Measurements from ENCODE around the gene GSG1L.

DNA sequence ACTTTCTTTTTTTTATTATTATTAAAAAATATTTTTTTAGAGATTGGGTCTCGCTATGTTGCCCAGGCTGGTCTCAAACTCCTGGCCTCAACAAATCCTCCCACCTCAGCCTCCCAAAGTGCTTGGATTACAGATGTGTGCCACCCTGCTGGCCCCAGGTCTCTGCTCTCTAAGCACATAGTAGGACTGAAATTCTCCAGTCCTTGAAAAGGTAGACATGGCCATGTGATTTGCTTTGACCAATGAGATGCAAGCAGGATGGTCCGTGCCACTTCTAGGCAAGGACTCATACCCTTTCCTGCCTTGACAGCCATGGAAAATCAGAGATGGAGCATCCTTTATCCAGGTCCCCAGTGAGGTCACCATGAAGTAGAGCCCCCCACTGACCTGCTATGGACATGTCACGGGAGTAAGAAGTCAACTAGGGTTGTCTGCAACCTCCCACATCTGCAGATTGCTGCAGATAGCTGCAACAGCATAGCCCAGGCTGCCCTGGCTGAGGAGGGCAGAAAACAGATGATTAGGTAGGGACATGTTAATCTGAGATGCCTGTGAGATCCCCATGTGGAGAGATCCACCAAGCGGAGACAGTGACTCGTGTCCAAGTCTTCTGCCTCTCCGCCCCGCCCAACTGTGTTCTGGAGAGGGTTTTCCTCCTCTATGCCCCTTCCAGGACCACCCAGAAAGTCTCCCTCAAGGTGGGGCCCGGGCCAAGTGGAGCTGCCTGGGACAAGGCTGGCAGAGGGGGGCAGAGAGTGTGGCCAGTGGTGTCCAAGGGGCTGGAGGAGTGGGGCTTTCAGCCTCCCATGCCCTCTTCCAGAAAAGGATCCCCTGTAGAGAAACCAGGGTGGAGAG, 11.0 kb downstream of the GSG1L start:
- TF ChIP-seq, protein P1, sequence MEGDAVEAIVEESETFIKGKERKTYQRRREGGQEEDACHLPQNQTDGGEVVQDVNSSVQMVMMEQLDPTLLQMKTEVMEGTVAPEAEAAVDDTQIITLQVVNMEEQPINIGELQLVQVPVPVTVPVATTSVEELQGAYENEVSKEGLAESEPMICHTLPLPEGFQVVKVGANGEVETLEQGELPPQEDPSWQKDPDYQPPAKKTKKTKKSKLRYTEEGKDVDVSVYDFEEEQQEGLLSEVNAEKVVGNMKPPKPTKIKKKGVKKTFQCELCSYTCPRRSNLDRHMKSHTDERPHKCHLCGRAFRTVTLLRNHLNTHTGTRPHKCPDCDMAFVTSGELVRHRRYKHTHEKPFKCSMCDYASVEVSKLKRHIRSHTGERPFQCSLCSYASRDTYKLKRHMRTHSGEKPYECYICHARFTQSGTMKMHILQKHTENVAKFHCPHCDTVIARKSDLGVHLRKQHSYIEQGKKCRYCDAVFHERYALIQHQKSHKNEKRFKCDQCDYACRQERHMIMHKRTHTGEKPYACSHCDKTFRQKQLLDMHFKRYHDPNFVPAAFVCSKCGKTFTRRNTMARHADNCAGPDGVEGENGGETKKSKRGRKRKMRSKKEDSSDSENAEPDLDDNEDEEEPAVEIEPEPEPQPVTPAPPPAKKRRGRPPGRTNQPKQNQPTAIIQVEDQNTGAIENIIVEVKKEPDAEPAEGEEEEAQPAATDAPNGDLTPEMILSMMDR (IDR thresholded peaks at IDR 0.05; ENCODE audit: poor library complexity), result no peak
- TF ChIP-seq EZH2phosphoT487 (IDR thresholded peaks at IDR 0.05; ENCODE audit: low read depth, severe bottlenecking, unreplicated experiment) (no peak), EZH2 (IDR thresholded peaks at IDR 0.05; ENCODE audit: borderline replicate concordance) (no peak)
